MM.1S (cell line): ENCODE data around the gene SLC2A3.

Source experiments
- CTCF ChIP-seq: fragments of 300-600 bp; sonication (generic); IDR thresholded peaks from 2 replicates; pipeline ENCODE4 v1.5.1; 2016; ENCODE audit warnings: antibody characterized with exemption, low read length, mixed read lengths
- EZH2 ChIP-seq: fragments of 300-600 bp; sonication (generic); optimal IDR thresholded peaks from 2 replicates; pipeline ENCODE3; 2017; ENCODE audit warnings: low read depth, mild to moderate bottlenecking, antibody characterized with exemption, low read length, mixed read lengths
- EZH2phosphoT487 ChIP-seq: fragments of 300-600 bp; sonication (generic); IDR thresholded peaks from 2 replicates; pipeline ENCODE4 v1.6.1; 2018; ENCODE audit warnings: antibody characterized with exemption, low read length

GRCh38 chr12:7970475-7971252, 34.7 kb upstream of the SLC2A3 start:
- TF ChIP-seq CTCF (no peak), EZH2phosphoT487 (no peak), EZH2 (no peak)
